ENCODE data around the gene SAMD1.

Gene SAMD1

GRCh38 chr19:14072535-14073260 is 17.9 kb downstream of the SAMD1 start, which contains the start of gene MISP3:
TSS of gene MISP3 (plus strand) at chr19:14072786. CDS start at chr19:14073310, 524 bp downstream.
- H3K4me3 ChIP-seq (ENCODE audit: low read length), result peak within 1 kb of the TSS; percentile 85
- no peak for TF ChIP-seq CTCF (IDR thresholded peaks at IDR 0.05; ENCODE audit: insufficient read depth, low read depth, low read length, missing control alignments)
- no peak for DNase-seq (ENCODE audit: low read depth)

GRCh38 chr19:14070268-14071050 is 20.1 kb downstream of the SAMD1 start:
- no peak overlapping the region for H3K4me3 ChIP-seq (ENCODE audit: low read length)
- TF ChIP-seq CTCF (IDR thresholded peaks at IDR 0.05; ENCODE audit: insufficient read depth, low read depth, low read length, missing control alignments), result no peak
- no peak for DNase-seq (ENCODE audit: low read depth)

- DNase-seq (ENCODE audit: low read depth), result no peak
- no peak overlapping the region for H3K4me3 ChIP-seq (ENCODE audit: low read length)
- TF ChIP-seq CTCF (IDR thresholded peaks at IDR 0.05; ENCODE audit: insufficient read depth, low read depth, low read length, missing control alignments), result no peak
Observed at GRCh38 chr19:14066134-14066533, 24.4 kb downstream of the SAMD1 start.

- H3K4me3 ChIP-seq (ENCODE audit: low read length), result no peak overlapping the region
- TF ChIP-seq CTCF (IDR thresholded peaks at IDR 0.05; ENCODE audit: insufficient read depth, low read depth, low read length, missing control alignments), result no peak
- no peak for DNase-seq (ENCODE audit: low read depth)
Observed at GRCh38 chr19:14063105-14063504, 27.4 kb downstream of the SAMD1 start.

GRCh38 chr19:14062558-14062855 is 28.0 kb downstream of the SAMD1 start:
- no peak for DNase-seq (ENCODE audit: low read depth)
- no peak for TF ChIP-seq CTCF (IDR thresholded peaks at IDR 0.05; ENCODE audit: insufficient read depth, low read depth, low read length, missing control alignments)

DNA sequence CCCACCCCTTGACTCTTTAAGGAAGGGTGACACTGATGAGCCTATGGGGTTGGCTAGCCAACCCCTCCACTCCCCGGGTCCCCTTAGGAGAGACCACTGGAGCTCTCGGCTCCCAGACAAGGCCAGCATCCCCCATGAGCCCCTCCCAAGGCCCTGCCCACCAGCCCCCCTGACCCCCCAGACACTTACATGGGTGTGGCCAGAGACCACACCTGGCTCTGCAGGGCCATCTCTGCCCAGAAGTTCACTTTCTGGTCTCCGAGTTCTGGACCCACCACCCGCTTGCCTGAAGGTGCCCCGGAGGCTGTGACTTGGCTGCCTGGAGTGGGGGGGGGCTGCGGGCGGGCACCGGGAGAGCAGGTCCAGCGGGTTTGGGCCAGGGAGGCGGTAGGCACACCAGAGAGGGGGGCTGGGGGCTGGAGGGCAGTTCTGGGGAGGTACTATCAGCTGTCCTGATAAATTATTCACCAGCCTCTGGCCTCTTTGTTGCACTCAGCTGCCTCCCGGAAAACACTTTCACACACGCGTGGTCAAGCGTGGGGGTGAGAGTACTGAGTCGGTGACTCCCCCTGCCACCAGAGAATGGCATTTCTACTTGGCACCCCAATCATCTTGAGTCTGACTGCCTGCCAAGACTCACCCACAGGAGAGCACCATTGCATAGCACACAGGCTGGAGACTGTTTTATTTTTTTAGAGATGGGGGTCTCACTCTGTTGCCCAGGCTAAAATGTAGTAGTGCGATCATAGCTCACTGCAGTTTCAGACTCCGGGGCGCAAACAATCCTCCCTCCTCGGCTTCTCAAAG is 28.6 kb downstream of the SAMD1 start, which contains the start of gene PALM3:
Gene PALM3 (minus strand): TSS at position 326 of the 807 bp plus-strand sequence. CDS start 96 bp downstream, at position 230.
- TF ChIP-seq CTCF (IDR thresholded peaks at IDR 0.05; ENCODE audit: insufficient read depth, low read depth, low read length, missing control alignments), result no peak
- DNase-seq (ENCODE audit: low read depth), result peak; percentile 22
- H3K4me3 ChIP-seq (ENCODE audit: low read length), result no peak within 1 kb of the TSS

More at GRCh38 chr19:14062558-14062855, 28.0 kb downstream of the SAMD1 start:
- no peak overlapping the region for H3K4me3 ChIP-seq (ENCODE audit: low read length)

All from epithelial cell of esophagus (primary cell).